HepG2 (cell line): ENCODE results near the gene PNN. TPM values are rescaled to one million over a fixed set of nuclear protein-coding genes. Genes with fewer than 3 reads are reported as not detected.

ENCODE experiments used
- ATAD3A ChIP-seq: sonication (generic); formaldehyde crosslinking; IDR thresholded peaks from 2 replicates; pipeline ENCODE4 v1.4.0; 2020; ENCODE audit warnings: missing genetic modification reagents
- ATF2 ChIP-seq: sonication (generic); formaldehyde crosslinking; IDR thresholded peaks from 2 replicates; pipeline ENCODE4 v1.4.0; 2020; ENCODE audit warnings: missing genetic modification reagents
- CCAR2 ChIP-seq: fragments of 200-400 bp; formaldehyde crosslinking; optimal IDR thresholded peaks from 2 replicates; pipeline ENCODE3; 2018; ENCODE audit warnings: low read depth, mild to moderate bottlenecking, low read length, moderate library complexity
- DZIP1 ChIP-seq: sonication (generic); formaldehyde crosslinking; IDR thresholded peaks from 2 replicates; pipeline ENCODE4 v1.5.0; 2020; ENCODE audit warnings: mild to moderate bottlenecking, missing genetic modification reagents
- GLMP ChIP-seq: sonication (generic); formaldehyde crosslinking; IDR thresholded peaks from 2 replicates; pipeline ENCODE4 v1.9.0; 2021; ENCODE audit warnings: missing genetic modification reagents, mild to moderate bottlenecking, borderline replicate concordance
- MAF1 ChIP-seq: sonication (generic); formaldehyde crosslinking; IDR thresholded peaks from 2 replicates; pipeline ENCODE4 v1.5.0; 2020; ENCODE audit warnings: missing genetic modification reagents, borderline replicate concordance
- MEIS2 ChIP-seq: sonication (generic); formaldehyde crosslinking; IDR thresholded peaks from 2 replicates; pipeline ENCODE4 v1.9.0; 2021; ENCODE audit warnings: mild to moderate bottlenecking, missing genetic modification reagents
- MLX ChIP-seq: IDR thresholded peaks from 2 replicates; pipeline ENCODE4 v1.6.1; 2016
- PHF20 ChIP-seq: sonication (generic); formaldehyde crosslinking; IDR thresholded peaks from 2 replicates; pipeline ENCODE4 v1.5.0; 2020; ENCODE audit warnings: mild to moderate bottlenecking, missing genetic modification reagents
- SIX1 ChIP-seq: sonication (generic); formaldehyde crosslinking; IDR thresholded peaks from 2 replicates; pipeline ENCODE4 v1.4.0; 2020; ENCODE audit warnings: missing genetic modification reagents, borderline replicate concordance
- TEF ChIP-seq: sonication (generic); formaldehyde crosslinking; IDR thresholded peaks from 2 replicates; pipeline ENCODE4 v1.5.0; 2020; ENCODE audit warnings: missing genetic modification reagents
- ZFP37 ChIP-seq: sonication (generic); formaldehyde crosslinking; IDR thresholded peaks from 2 replicates; pipeline ENCODE4 v1.4.0; 2020; ENCODE audit warnings: missing genetic modification reagents, borderline replicate concordance
- ZHX1 ChIP-seq: sonication (generic); formaldehyde crosslinking; IDR thresholded peaks from 2 replicates; pipeline ENCODE4 v1.8.1; 2022; ENCODE audit warnings: low read depth, mild to moderate bottlenecking, missing genetic modification reagents
- ZNF17 ChIP-seq: sonication (generic); formaldehyde crosslinking; IDR thresholded peaks from 2 replicates; pipeline ENCODE4 v1.5.0; 2020; ENCODE audit warnings: mild to moderate bottlenecking, missing genetic modification reagents
- ZNF20 ChIP-seq: sonication (generic); formaldehyde crosslinking; IDR thresholded peaks from 2 replicates; pipeline ENCODE4 v1.4.0; 2020; ENCODE audit warnings: mild to moderate bottlenecking, moderate library complexity, missing genetic modification reagents
- ZNF383 ChIP-seq: sonication (generic); formaldehyde crosslinking; IDR thresholded peaks from 2 replicates; pipeline ENCODE4 v1.4.0; 2020; ENCODE audit warnings: missing genetic modification reagents, mild to moderate bottlenecking, borderline replicate concordance
- ZNF747 ChIP-seq: sonication (generic); formaldehyde crosslinking; IDR thresholded peaks from 2 replicates; pipeline ENCODE4 v1.8.1; 2023; ENCODE audit warnings: missing genetic modification reagents, mild to moderate bottlenecking, borderline replicate concordance
- ZNF749 ChIP-seq: sonication (generic); formaldehyde crosslinking; IDR thresholded peaks from 2 replicates; pipeline ENCODE4 v1.8.0; 2022; ENCODE audit warnings: mild to moderate bottlenecking, missing genetic modification reagents, moderate library complexity, borderline replicate concordance
- polyA plus RNA-seq, 8 experiments: library from polyadenylated mRNA; depleted of rRNA in 3 of 8; stranded (reverse) in 7 of 8; unstranded in 1 of 8; fragments of >200 nt; fragmentation: Illumina TruSeq in 4 of 8; extraction: Trizol in 4 of 8; gene quantifications; 2 replicates each; pipeline versions ENCODE4 v1.2.1 to v1.2.3, GENCODE V29; 2011 to 2016; ENCODE audit warnings: low read depth in 4 of 8, missing spikeins in 1 of 8, mixed read lengths in 1 of 8; ENCODE audit not compliant: insufficient read depth in 1 of 8
- total RNA-seq, 5 experiments: library from RNA; depleted of rRNA; stranded (reverse); fragments of >200 nt; fragmentation: Illumina TruSeq; extraction: Trizol; gene quantifications; 2 replicates each; pipeline ENCODE4 v1.2.3, GENCODE V29; 2016; ENCODE audit warnings: low read depth in 1 of 5

Gene PNN
- total and polyA plus RNA-seq, 2 of the 13 experiments (the other 11 are each of a cell fraction or from before 2014, with no cell fraction given): 58.0 to 214 TPM

- peak; percentile 48; the same call in 1 of the 2 replicates for TF ChIP-seq ZNF749
- peak; percentile 99 for TF ChIP-seq ATF2 (CRISPR knock-in tag)
- peak; percentile 96 for TF ChIP-seq ZNF20 (CRISPR knock-in tag)
- TF ChIP-seq ZNF17: peak; percentile 88; the same call in 1 of the 2 replicates
- TF ChIP-seq DZIP1: peak; percentile 99; the same call in 1 of the 2 replicates
- peak; percentile 93; the same call in 1 of the 2 replicates for TF ChIP-seq ZNF383 (CRISPR knock-in tag)
- peak; percentile 79 for TF ChIP-seq MAF1
- peak; percentile 90 for TF ChIP-seq CCAR2
- peak; percentile 75 for TF ChIP-seq MEIS2 (CRISPR knock-in tag)
- peak; percentile 96 for TF ChIP-seq ZHX1 (CRISPR knock-in tag)
- 0 out of 2 replicates have a peak, but pooled peaks have one; percentile 85 for TF ChIP-seq TEF
- peak; percentile 86; the same call in 1 of the 2 replicates for TF ChIP-seq ZNF747 (CRISPR knock-in tag)
- TF ChIP-seq ATAD3A (CRISPR knock-in tag): peak; percentile 82; the same call in 1 of the 2 replicates
- TF ChIP-seq ZFP37 (CRISPR knock-in tag): peak; percentile 90
- no peak for TF ChIP-seq GLMP (CRISPR knock-in tag)
- TF ChIP-seq MLX (CRISPR knock-in tag): peak; percentile 77
- peak; percentile 12 for TF ChIP-seq SIX1 (CRISPR knock-in tag)
- no peak for TF ChIP-seq PHF20 (CRISPR knock-in tag)
Measured at GRCh38 chr14:39174560-39175444, at the start of gene PNN (continued).
